Activated effector memory CD4-positive, alpha-beta T cell treated with Interleukin-2 at 50 U/mL for 16 hours (primary cell): ENCODE measurements around the gene EVA1A.

ENCODE experiments used
- DNase-seq: peaks from one replicate; pipeline ENCODE4 v3.0.0-alpha.2; 2020

EVA1A gene

GRCh38 chr2:75560768-75561565 is at the start of gene EVA1A:
TSS of gene EVA1A (minus strand) at chr2:75560939. CDS start at chr2:75518140, 42,799 bp downstream.
- no peak for DNase-seq

DNA sequence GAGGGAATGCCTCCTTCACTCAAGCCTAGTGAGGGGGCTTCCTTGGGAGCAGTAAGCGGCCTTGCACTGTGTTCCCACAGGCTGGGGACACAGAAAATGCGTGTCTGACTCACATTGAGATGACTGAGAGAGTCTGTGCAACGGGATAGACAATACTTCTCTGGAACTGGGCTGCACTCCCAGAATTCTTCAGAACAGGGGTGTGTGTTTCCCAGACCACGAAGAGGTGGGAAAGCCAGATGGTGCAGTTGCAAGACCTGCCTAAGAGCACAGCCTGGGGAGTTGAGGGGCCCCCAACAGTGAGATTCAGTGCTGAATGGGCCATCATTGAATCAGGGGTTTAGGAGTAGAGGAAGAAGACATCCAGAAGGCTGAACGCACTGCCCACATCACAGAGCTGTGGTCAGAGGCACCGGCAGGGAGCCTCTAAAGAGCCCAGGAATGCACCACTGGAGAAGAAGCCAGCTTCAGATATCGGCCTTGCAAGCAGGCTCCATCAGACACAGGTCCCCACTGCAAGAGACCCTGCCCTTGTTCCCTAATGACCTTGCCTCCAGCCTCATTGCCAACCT is 49.3 kb upstream of the EVA1A start:
- no peak for DNase-seq

DNA sequence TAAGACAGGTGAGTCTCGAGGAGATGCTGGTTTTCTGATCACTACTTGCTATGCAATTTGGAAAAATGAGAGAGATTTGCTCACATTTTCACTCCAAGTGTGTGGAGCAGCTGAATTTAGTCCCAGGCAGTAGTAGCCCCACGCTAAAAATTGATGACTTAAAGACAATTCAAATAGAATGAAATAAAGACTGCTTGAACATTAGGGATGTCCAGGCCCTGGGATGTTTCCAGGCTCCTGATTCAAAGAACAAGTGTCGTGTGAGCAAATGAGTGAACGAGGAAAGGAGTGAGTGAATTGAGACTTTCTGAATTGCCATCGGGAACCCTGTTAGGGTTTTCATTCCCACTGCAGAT is 48.6 kb upstream of the EVA1A start:
- no peak for DNase-seq

- peak; percentile 28 for DNase-seq
These were observed 48.1 kb upstream of the EVA1A start for GRCh38 chr2:75608684-75609333.

DNA sequence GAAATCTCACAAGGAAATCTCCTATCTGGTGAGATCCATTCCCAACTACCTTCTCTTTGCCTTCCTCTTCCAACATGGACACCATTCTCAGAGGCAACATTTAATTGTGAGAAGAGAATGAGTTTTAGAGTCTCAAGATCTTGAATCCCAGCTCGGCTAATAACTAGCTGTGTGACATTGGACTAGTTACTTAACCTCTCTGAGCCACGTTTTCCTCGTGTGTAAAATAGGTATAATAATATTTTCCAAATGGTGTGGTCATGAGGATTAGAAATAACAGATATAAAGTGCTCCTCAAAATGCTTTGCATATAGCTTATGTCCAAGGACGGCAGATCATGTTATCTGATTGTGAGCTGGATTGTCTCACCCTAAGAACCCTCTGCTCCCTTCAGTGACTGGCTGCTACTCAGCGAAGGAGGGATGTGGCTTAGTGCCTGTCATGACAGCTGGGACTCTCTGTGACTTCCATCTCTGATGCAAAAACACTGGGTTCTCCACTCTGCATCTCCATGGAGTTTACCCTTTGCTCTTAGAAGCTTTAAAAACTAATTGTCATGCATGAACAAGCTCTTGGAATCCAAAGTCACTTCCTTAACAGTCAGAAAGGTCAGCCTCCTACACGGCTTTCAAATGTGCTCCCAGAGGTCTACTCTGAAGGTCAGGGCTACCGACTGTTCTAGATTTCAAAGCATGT is 47.4 kb upstream of the EVA1A start:
- no peak for DNase-seq

- DNase-seq, result no peak
These were observed 46.7 kb upstream of the EVA1A start for GRCh38 chr2:75607400-75607798.

DNA sequence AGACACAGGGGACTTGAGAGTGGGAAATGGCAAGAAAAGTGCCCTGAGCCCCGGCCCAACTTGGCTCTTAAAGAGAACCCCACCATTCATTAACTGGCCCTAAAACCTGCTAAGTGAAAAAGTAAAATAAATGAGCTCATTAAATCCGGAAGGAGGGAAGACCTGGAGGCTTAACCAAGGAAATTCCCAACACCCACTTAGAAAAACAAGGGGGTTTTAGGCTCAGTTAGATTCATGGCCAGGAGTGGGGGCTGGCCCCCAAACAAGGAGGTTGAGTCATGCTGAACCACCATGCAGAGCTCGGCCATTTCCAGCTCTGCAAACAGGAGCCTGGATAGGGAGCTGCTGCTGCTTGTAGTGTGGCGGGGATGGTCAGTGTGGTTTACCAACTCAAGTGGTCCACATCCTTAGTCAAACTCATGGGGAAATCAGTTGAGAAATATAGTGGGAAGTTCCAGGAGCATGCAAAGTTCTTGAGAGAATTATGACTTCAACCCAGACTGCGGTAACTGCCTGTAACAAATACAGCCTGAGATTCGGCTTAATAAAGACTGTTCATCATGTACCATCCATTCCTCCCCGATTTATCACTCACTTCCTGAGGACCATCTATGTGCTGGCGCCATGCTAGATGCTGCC is 46.1 kb upstream of the EVA1A start:
- DNase-seq, result no peak

DNA sequence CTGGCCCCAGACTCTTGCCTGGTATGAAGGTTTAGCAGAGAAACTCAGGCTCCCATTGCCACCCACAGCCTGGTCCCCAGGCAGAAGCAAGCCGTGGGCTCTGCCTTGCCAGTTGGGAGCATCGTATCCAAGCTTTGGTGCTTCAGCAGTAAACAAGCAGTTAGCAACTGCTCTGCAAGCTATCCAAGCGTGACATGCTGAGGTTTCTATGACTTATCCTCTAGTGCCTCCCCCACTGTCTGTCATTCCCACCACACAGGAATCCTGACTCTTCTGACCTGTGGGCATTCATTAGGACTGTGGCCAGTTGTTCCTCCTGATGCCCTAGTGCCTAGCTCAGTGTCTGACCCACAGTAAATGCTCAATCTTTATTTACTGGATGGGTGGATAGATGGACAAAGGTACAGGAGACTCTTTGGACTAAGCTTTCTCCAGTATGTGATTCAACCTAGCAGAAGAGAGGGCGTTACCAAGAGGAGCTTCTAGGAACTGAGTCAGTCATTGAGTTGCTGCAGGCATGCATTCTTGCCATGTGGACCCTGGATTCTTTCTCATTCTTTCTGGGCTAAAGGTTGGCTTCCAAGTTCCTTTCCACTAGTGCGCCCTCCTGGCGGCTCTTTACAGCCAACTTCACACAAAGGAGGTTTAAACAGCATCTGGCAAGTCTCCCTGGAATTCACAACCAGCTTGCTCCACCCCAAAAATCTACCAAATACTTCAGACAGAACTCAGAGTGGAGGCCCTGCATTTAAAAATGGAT is 45.2 kb upstream of the EVA1A start:
- DNase-seq, result no peak

DNA sequence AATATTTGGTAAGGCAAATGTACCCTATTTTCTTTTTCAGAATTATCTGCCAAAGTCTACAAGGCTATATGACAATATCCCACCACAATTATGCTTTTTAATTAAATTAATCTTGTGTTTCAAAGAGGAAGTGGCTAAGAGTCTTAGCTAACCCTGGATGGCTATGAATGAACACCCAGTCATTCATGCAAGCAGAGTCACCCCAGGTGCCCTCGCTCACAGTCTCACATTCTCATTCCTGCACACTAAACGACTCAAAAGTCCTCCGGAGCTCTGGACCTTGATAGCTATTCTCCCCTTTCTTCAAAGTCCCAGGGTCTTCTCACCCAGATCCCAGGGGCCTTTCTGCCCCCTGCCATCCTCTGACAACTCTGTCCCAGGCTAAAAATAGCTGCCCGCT is 43.7 kb upstream of the EVA1A start:
- no peak for DNase-seq

DNA sequence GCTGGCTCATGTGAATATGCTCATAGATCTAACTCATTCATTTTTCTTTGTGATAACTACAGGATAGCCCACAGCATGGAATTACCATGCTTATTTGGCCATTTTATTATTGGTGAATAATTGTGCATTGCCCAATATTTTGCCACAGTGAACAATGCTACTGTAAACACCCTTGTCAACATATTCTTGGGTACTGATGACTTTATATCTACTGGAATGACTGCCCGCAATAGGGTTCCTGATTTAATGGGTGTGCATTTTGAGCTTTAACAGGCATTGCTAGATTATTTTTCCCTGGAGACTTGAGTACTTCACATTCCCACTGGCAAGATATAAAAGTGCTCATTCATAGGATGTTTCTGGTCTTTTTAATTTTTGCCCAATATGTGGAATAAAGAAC is 42.7 kb upstream of the EVA1A start:
- no peak for DNase-seq

- no peak for DNase-seq
These were observed 42.1 kb upstream of the EVA1A start for GRCh38 chr2:75602724-75603342.

- no peak for DNase-seq
These were observed 39.8 kb upstream of the EVA1A start for GRCh38 chr2:75600461-75601011.

- DNase-seq, result no peak
These were observed 37.9 kb upstream of the EVA1A start for GRCh38 chr2:75598589-75599155.

DNA sequence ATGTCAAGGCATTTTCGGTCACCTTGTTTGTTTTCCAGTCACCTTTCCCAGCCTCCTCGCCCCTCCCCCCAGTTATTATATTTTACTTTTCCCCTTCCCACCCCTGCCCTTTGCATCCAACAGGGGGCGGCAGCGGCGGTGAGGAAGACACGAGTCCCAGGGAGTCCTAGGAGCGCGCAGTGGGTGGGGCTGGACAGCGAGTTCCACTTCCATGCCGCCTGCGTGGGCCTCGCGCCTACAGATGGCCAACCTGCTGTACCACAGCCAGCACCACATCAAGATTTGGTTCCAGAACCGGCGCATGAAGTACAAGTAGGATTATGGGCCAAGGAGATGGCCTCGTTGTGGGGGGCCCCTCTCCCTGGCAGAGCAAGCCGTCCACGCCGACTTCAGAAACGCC is 37.2 kb upstream of the EVA1A start:
- no peak for DNase-seq

DNA sequence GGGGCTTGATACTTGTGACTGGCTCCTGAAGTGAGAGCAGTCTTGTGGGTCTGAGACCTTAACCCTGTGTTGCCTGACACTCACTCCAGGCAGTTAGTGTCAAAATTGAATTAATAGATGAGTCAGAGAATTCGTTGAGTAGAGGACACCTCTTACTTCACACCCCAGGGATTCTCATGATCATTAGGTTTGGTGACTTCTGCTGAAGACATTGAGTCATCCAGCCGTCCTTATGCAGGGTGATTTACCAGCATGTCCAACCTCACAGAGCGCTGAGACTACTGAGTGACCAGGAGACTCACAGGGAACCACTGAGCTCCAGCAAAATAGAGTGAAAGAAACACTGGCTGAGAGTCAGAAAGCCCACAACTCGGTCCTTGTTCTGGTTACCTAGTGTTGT is 36.0 kb upstream of the EVA1A start:
- DNase-seq, result no peak

- no peak for DNase-seq
These were observed 35.0 kb upstream of the EVA1A start for GRCh38 chr2:75595541-75596395.

DNA sequence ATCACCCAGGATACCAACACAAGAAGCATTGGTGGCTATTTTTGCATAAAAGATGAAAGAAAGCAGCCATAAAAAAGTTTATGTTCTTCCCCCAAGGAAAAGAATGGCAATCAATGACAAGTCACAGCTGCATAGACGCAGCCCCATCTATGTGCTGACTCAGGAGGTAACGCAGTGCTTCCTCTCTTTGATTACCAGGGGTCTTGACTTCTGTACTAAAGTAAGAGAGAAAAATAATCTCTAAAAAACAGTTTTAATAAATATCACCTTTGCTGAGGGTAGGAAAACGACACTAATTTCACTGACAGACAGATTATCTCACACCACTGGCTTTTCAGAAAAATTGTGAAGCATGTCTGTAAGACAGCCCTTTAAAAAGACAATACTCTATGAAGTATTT is 33.9 kb upstream of the EVA1A start:
- DNase-seq, result no peak

GRCh38 chr2:75592888-75593287 is 32.1 kb upstream of the EVA1A start:
- DNase-seq, result no peak

GRCh38 chr2:75592030-75592429 is 31.3 kb upstream of the EVA1A start:
- no peak for DNase-seq

DNA sequence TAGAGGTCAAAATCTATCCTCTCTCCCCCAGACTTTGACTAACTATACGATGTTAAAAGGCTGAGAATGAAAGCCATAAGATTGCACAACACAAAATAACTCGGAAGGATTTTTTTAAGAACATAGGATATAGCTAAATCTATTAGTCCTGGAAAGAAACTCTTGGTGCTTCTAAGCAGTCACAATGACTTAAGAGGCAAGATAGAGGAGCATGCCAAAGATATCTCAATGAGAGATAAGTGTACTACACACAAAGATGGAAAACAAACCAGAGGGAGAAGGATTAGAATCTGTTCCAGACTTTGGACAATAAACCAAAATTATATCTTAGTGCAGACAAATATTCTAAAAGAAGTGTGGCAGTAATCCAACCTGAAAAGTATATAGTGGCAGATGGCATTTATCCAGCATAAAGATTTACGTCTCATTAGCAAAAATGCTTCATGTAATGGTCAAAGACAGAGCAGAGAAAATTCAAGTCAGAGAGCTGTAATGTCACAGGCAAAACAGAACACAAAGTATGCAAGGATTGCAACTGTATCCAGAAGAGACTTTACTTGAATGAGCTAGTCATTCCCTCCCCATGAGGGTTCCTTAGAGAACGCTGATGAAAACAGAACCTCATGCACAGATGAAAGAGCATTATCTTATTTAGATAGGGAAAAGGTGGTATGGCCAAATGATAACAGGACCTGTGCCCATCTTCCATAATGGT is 28.8 kb upstream of the EVA1A start:
- no peak for DNase-seq
